Glomerular visceral epithelial cell (primary cell): ENCODE results near the gene ZNF554.
"Not testable (repeated sequence)": the region's sequence is repeated elsewhere in the genome, so short reads cannot be mapped to it uniquely, and the experiment has no call there.

ENCODE experiments used
- DNase-seq: peaks from one replicate; pipeline ENCODE4 v3.0.0-alpha.2; 2016; ENCODE audit errors: extremely low spot score

The ZNF554 gene

GRCh38 chr19:2790557-2791271, 29.0 kb upstream of the ZNF554 start:
- no peak for DNase-seq

- DNase-seq = no peak
These were observed 28.2 kb upstream of the ZNF554 start for GRCh38 chr19:2791440-2791839.

GRCh38 chr19:2791876-2792275, 27.8 kb upstream of the ZNF554 start:
- no peak for DNase-seq

DNA sequence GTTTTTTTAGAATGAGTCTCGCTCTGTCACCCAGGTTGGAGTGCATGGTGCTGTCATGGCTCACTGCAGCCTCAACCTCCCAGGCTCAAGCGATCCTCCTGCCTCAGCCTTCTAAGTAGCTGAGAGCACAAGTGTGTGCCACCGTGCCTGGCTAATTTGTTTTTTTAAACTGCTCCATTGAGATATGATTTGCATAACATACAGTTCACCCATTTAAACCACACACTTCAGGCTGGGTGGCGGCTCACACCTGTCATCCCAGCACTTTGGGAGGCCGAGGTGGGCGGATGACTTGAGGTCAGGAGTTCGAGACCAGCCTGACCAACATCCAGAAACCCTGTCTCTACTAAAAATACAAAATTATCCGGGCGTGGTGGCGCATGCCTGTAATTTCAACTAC, 27.0 kb upstream of the ZNF554 start:
- DNase-seq = not testable (repeated sequence)

GRCh38 chr19:2793126-2793525, 26.5 kb upstream of the ZNF554 start:
- no peak for DNase-seq

DNA sequence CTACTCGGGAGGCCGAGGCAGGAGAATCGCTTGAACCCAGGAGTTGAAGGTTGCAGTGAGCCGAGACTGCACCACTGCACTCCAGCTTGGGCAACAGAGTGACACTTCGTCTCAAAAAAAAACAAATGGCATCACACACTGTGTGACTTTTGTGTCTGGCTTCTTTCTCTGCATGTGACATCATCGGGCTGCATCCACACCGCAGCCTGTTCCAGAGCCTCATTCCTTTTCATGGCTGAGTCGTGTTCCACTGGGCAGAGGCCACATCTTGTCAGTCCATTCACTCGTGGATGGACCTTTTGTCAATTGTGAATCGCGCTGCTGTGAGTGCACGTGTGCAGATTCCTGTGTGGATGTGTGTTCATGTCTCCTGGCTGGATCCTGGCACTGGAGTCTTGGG, 26.1 kb upstream of the ZNF554 start:
- DNase-seq = no peak

DNA sequence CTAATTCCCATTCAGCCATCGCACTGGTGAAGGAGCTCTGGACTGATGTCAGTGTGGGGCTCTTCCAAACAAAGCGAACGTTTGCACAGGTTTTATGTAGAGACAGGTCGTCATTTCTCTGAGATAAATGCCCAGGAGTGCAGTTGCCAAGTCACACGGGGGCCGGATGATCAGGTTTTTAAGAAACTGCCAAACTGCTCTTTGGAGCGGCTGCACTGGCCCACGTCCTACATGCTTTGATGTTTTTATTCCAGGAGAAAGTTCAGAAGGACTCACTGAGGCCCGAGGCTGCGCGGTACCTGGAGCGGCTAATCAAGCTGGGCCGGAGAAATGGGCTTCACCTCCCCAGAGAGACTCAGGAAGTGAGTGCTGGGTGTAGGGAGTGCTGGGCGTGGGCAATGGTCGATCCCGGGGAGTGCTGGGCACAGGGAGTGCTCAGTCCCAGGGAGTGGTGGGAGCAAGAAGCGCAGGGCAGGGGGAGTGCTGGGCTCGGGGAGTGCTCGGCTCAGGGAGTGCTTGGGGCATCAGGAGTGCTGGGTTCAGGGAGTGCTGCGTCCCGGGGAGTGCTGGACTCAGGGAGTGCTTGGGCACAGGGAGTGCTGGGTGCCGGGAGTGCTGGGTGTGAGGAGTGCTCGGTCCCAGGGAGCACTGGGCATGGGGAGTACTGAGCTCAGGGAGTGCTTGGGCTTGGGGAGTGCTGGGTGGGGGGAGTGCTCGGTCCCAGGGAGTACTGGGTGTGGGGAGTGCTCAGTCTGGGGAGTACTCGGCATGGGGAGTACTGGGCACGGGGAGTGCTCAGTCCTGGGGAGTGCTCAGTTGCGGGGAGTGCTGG, 23.6 kb upstream of the ZNF554 start:
- no peak for DNase-seq

DNA sequence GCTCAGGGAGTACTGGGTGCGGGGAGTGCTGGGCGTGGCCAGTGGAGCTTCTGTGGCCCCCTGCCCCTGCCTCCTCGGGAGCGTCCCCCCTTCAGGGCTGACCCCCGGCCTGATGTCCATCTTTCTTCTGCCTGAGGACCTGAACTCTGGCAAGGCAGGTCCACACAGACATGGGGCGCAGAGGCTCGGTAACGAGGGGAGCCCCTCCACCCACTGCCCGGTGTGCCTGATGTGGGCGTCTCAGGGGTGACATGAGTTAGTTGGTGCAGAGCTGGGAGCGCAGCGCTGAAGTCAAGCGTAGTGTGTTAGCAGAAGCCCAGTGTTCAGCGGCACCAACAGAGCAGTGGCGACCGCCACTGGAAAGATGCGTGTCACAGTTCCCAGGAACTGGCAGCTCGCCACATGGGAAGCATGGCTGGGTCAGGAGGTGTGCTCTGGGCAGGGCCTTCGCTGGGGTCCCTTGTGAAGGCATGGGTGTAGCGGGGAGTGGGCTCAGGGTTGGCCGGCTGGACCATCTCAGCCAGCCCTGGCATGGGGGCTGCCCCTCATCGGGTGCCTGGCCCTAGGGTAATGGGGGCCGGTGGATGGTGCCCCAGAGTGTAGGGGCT, 22.9 kb upstream of the ZNF554 start:
- no peak for DNase-seq

GRCh38 chr19:2797280-2797679, 22.4 kb upstream of the ZNF554 start:
- DNase-seq = no peak

GRCh38 chr19:2798158-2798685, 21.4 kb upstream of the ZNF554 start:
- no peak for DNase-seq

DNA sequence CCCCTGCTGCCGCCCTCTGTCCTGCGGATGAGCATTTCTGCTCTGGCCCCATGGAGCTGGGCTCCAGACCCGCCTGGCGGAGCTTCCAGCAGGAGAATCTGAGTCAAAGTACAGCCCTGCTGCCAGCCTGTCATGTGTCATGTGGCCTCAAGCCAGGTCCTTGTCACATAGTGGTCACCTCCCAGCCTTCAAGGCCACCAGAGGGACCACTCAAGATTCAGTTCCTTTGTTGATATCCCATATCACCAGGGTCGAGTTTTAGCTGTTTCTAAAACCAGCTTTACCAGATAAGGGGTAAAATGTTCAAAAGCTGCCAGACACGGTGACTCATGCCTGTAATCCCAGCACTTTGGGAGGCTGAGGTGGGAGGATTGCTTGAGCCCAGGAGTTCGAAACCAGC, 20.9 kb upstream of the ZNF554 start:
- no peak for DNase-seq

GRCh38 chr19:2799273-2800020, 20.2 kb upstream of the ZNF554 start:
- DNase-seq = no peak

- DNase-seq = no peak
These were observed 19.2 kb upstream of the ZNF554 start for GRCh38 chr19:2800506-2800905.

- no peak for DNase-seq
These were observed 16.8 kb upstream of the ZNF554 start for GRCh38 chr19:2802826-2803225.

DNA sequence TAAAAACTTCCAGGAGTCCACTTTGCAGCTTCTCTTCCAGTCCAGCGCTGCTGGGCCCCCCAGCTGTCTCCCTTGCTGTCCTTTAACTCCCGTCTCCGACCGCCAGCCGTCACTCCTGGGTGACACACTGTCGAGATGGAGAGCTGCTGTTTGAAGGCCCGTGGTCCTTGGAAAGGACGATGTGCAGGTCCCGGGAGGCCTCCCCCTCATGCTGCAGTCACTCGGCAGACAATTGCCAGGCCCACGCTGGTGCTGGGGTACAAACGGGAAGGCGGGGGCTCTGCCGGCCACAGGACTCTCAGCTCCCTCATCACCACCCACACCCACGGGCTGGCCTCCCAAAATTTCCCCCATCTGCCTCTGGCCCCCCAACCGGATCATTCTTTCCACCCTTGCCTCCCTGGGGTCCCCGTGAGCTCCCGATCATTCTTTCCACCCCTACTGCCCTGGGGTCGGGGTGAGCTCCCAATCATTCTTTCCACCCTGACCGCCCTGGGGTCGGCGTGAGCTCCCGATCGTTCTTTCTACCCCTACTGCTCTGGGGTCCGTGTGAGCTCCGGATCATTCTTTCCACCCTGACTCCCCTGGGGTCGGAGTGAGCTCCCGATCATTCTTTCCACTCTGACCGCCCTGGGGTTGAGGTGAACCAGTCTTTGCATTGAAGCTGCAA, 16.0 kb upstream of the ZNF554 start:
- DNase-seq = no peak

GRCh38 chr19:2804156-2805004, 15.3 kb upstream of the ZNF554 start:
- DNase-seq = no peak

DNA sequence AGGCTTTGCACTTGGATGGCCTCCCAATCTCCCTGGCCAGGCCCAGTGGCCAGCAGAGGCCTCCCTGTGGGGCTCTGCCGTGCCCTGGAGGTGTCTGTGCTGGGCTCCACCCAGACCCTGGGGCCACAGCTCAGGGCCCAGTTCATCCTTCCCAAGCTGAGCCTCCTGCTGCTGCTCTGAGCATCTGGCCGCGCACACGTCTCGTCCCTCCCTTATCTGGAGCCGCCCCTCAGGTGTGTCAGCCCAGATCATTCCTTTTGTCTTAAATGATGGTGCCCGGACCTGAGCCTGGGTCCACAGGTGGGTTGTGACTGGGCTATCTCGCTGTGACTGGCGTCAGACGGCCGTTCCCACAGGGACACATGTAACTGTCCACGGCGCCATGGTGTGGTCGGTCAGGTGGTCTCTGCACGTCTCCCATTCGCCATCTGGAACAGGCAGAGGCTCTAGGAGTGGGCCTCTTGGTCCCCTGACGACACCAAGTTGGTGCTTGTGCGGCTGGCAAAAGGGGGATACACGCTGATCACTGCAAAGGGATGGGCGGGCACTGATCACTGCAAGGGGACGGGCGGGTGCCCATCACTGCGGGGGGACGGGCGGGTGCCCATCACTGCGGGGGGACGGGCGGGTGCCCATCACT, 14.3 kb upstream of the ZNF554 start:
- no peak for DNase-seq

- no peak for DNase-seq
These were observed 13.5 kb upstream of the ZNF554 start for GRCh38 chr19:2805991-2806649.

GRCh38 chr19:2806736-2807378, 12.8 kb upstream of the ZNF554 start:
- no peak for DNase-seq
